HPDE6-E6E7 (cell line): Measurements from ENCODE around the gene DGKI.
A peak's percentile ranks its signal among the peaks of the same experiment; 100 is the strongest.

Experiments used
- DNase-seq: peaks from one replicate; pipeline ENCODE4 v3.0.0; 2011; ENCODE audit warnings: missing footprints; ENCODE audit errors: extremely low spot score

The DGKI gene

GRCh38 chr7:137652721-137653120 is 194.1 kb downstream of the DGKI start:
- no peak for DNase-seq

GRCh38 chr7:137647905-137648565 is 198.7 kb downstream of the DGKI start:
- no peak for DNase-seq

GRCh38 chr7:137642472-137642871 is 204.3 kb downstream of the DGKI start:
- DNase-seq = no peak

GRCh38 chr7:137642031-137642430 is 204.7 kb downstream of the DGKI start:
- no peak for DNase-seq

- DNase-seq = no peak
These were observed 210.4 kb downstream of the DGKI start for GRCh38 chr7:137636376-137636775.

- no peak for DNase-seq
These were observed 210.9 kb downstream of the DGKI start for GRCh38 chr7:137635874-137636273.

- DNase-seq = no peak
These were observed 211.6 kb downstream of the DGKI start for GRCh38 chr7:137635132-137635531.

- DNase-seq = no peak
These were observed 212.4 kb downstream of the DGKI start for GRCh38 chr7:137634356-137634755.

GRCh38 chr7:137633133-137633532 is 213.6 kb downstream of the DGKI start:
- no peak for DNase-seq

- no peak for DNase-seq
These were observed 218.6 kb downstream of the DGKI start for GRCh38 chr7:137628216-137628615.

- peak; percentile 46 for DNase-seq
These were observed 220.2 kb downstream of the DGKI start for GRCh38 chr7:137626469-137627067.

- DNase-seq = no peak
These were observed 221.6 kb downstream of the DGKI start for GRCh38 chr7:137625197-137625596.

GRCh38 chr7:137619181-137619580 is 227.6 kb downstream of the DGKI start:
- DNase-seq = no peak

GRCh38 chr7:137618748-137619147 is 228.0 kb downstream of the DGKI start:
- no peak for DNase-seq

GRCh38 chr7:137613006-137613525 is 233.7 kb downstream of the DGKI start:
- no peak for DNase-seq

GRCh38 chr7:137611606-137612005 is 235.2 kb downstream of the DGKI start:
- no peak for DNase-seq

GRCh38 chr7:137609500-137609899 is 237.3 kb downstream of the DGKI start:
- no peak for DNase-seq

GRCh38 chr7:137606061-137606674 is 240.6 kb downstream of the DGKI start:
- DNase-seq = no peak

- no peak for DNase-seq
These were observed 243.7 kb downstream of the DGKI start for GRCh38 chr7:137603043-137603442.

- DNase-seq = no peak
These were observed 245.1 kb downstream of the DGKI start for GRCh38 chr7:137601642-137602041.

GRCh38 chr7:137597856-137598255 is 248.9 kb downstream of the DGKI start:
- no peak for DNase-seq

GRCh38 chr7:137593115-137593711 is 253.6 kb downstream of the DGKI start:
- DNase-seq = no peak
